Motor neuron (in vitro differentiated cells): ENCODE data around the gene TLK2. TPM values are rescaled to one million over a fixed set of nuclear protein-coding genes. Genes with fewer than 3 reads are reported as not detected.
"Not testable (repeated sequence)": the region's sequence is repeated elsewhere in the genome, so short reads cannot be mapped to it uniquely, and the experiment has no call there.

ENCODE experiments used
- ATAC-seq, 8 experiments: fragments of 200-7000 bp; cut with Tn5 transposase; replicated peaks in 6 of 8; 2 replicates each; pipeline ENCODE4 v1.8.0; 2021; ENCODE audit warnings: mild to moderate bottlenecking in 8 of 8, moderate library complexity in 8 of 8
- H3K27ac ChIP-seq, 2 donors: fragments of 250-450 bp; sonication (Bioruptor Pico); 2 replicates each; pipeline ENCODE4 v1.9.0; 2021; ENCODE audit warnings: antibody characterized with exemption in 2 of 2, mild to moderate bottlenecking in 2 of 2, moderate library complexity in 1 of 2
- H3K4me1 ChIP-seq, 2 donors: fragments of 250-450 bp; sonication (Bioruptor Pico); replicated peaks in 1 of 2; 2 replicates each; pipeline ENCODE4 v1.6.1; 2021; ENCODE audit warnings: antibody characterized with exemption in 2 of 2, mild to moderate bottlenecking in 2 of 2, moderate library complexity in 1 of 2
- H3K4me3 ChIP-seq, 5 donors: fragments of 250-450 bp; sonication (Bioruptor Pico); 2 replicates each; pipeline ENCODE4 v1.9.0; 2021; ENCODE audit warnings: antibody characterized with exemption in 5 of 5, mild to moderate bottlenecking in 5 of 5, moderate library complexity in 4 of 5
- WGBS, 10 experiments: fragments of 450-650 bp; shearing (Covaris generic); methylation state at CpG; one replicate each; pipeline ENCODE4 v1.0.0; 2022; 5-methylcytosine and 5-hydroxymethylcytosine counted together
- in situ Hi-C, 9 experiments: fragments of 400-800 bp; cut with MboI; loops; one replicate each; pipeline ENCODE4 v1.15.0; 2021; ENCODE audit warnings: low sequenced_read_pairs in 9 of 9, low pct_unique_long_range_greater_than_20kb in 2 of 9; ENCODE audit not compliant: unreplicated experiment in 9 of 9
- total RNA-seq, 8 experiments: library from RNA; unstranded; fragments of 300-600 nt; gene quantifications; 2 replicates each; pipeline versions ENCODE4 v1.2.3 to v1.2.4, GENCODE V29; 2022

TLK2 gene
- total RNA-seq, 8 experiments from 2014 or later, result 25.2 to 54.5 (median 49.5) TPM

GRCh38 chr17:62576382-62576781, 97.8 kb downstream of the TLK2 start:
- 100% methylated on average over 1 of the region's 1 CpG; no CpG with 5 or more reads in 3 of the 10 experiments for WGBS, 10 experiments
- in situ Hi-C loops, result no loop called here
- no peak overlapping the region for H3K27ac ChIP-seq
- no peaks in the 10 kb centered on the region for H3K4me1 ChIP-seq
- no peak overlapping the region for H3K4me3 ChIP-seq
- no peak for ATAC-seq

GRCh38 chr17:62578757-62579487, 100.3 kb downstream of the TLK2 start:
- Histone ChIP-seq H3K27ac (no peak overlapping the region), H3K4me3 (no peak overlapping the region), H3K4me1 (no peaks in the 10 kb centered on the region)
- WGBS, 10 experiments, result 67 to 94% (median 83%) methylated on average over 1 to 2 of the region's 2 CpGs; no CpG with 5 or more reads in 3 of the 10 experiments
- in situ Hi-C loops, result no loop called here
- peak in 1 of 8 experiments; percentile 17 for ATAC-seq

DNA sequence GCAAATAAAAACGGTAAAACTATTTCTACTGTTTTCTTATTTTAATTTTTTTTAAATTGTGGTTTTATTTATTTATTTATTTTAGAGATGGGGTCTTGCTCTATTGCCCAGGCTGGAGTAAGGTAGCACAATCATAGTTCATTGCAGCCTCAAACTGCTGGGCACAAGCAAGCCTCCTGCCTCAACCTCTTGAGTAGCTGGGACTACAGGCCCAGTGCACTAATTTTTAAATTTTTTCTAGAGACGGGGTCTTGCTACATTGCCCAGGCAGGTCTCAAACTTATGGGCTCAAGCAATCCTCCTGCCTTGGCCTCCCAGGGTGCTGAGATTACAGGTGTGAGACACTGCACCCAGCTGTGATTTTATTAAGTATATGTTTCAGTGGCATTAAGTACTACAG, 102.3 kb downstream of the TLK2 start:
- Histone ChIP-seq H3K4me3 (no peak overlapping the region), H3K27ac (no peak overlapping the region), H3K4me1 (no peaks in the 10 kb centered on the region)
- in situ Hi-C loops, result no loop called here
- no peak for ATAC-seq
- 36 to 100% (median 95%) methylated on average over 1 to 2 of the region's 2 CpGs for WGBS, 10 experiments

- peak in 1 of 8 experiments; percentile 16 for ATAC-seq
- H3K27ac ChIP-seq, result no peak overlapping the region
Measured at GRCh38 chr17:62581764-62582163, 103.1 kb downstream of the TLK2 start.

GRCh38 chr17:62587554-62587953, 108.9 kb downstream of the TLK2 start:
- peak in 1 of 8 experiments; percentile 23 for ATAC-seq
- in situ Hi-C loops, result no loop called here
- Histone ChIP-seq H3K4me3 (no peak overlapping the region), H3K4me1 (no peaks in the 10 kb centered on the region), H3K27ac (no peak overlapping the region)
- 20 to 100% (median 89%) methylated on average over 1 to 2 of the region's 2 CpGs; no CpG with 5 or more reads in 5 of the 10 experiments for WGBS, 10 experiments

More at GRCh38 chr17:62581764-62582163, 103.1 kb downstream of the TLK2 start:
- in situ Hi-C loops, result no loop called here
- Histone ChIP-seq H3K4me3 (no peak overlapping the region), H3K4me1 (no peaks in the 10 kb centered on the region)
- 13 to 100% (median 55%) methylated on average over 1 of the region's 1 CpG; no CpG with 5 or more reads in 4 of the 10 experiments for WGBS, 10 experiments

- no peak overlapping the region for H3K4me3 ChIP-seq
- in situ Hi-C loops, result no loop called here
- WGBS, 10 experiments, result 57 to 100% (median 100%) methylated on average over 1 to 5 of the region's 7 CpGs; no CpG with 5 or more reads in 4 of the 10 experiments
- peak in 1 of 8 experiments; percentile 47 for ATAC-seq
- no peak overlapping the region for H3K27ac ChIP-seq
- H3K4me1 ChIP-seq, result no peaks in the 10 kb centered on the region
Measured at GRCh38 chr17:62588109-62588508, 109.5 kb downstream of the TLK2 start.

DNA sequence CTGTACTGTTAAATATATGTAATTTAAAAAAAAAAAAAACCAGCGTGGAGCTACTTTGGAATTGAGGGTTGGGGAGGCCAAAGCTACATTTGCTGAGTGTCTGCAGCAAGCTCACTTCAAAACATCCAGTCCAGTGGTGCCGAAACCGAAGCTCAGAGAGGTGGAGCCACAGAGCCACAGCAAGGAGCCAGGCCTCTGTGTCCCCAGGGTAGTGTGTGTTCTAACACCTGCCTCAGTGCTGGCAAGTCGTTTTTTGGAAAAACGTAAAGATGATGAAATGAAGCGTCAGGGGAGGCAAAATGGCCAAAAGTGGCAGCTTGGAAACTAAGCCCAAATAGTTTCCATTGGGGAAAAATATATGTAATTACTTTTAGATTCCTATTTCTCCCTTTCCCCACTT, 112.7 kb downstream of the TLK2 start:
- WGBS, 10 experiments, result 41 to 100% (median 86%) methylated on average over 3 to 6 of the region's 6 CpGs; no CpG with 5 or more reads in 1 of the 10 experiments
- H3K4me3 ChIP-seq, result no peak overlapping the region
- no peaks in the 10 kb centered on the region for H3K4me1 ChIP-seq
- in situ Hi-C loops, result no loop called here
- no peak overlapping the region for H3K27ac ChIP-seq
- ATAC-seq, result no peak

DNA sequence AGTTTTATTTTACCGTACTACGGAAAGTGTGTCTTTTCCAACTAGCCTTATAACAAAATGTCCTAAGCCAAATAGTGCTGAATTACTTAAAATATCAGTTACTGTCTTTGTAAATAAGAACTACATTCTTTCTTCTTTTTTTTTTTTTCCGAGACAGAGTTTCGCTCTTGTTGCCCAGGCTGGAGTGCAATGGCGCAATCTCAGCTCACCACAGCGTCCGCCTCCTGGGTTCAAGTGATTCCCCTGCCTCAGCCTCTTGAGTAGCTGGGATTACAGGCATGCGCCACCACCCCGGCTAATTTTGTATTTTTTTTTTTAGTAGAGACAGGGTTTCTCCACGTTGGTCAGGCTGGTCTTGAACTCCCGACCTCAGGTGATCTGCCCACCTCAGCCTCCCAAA, 113.2 kb downstream of the TLK2 start:
- H3K4me1 ChIP-seq, ATAC-seq, H3K4me3 ChIP-seq, in situ Hi-C loops, H3K27ac ChIP-seq: not testable (repeated sequence)
- 70 to 100% (median 85%) methylated on average over 2 to 11 of the region's 11 CpGs for WGBS, 10 experiments

DNA sequence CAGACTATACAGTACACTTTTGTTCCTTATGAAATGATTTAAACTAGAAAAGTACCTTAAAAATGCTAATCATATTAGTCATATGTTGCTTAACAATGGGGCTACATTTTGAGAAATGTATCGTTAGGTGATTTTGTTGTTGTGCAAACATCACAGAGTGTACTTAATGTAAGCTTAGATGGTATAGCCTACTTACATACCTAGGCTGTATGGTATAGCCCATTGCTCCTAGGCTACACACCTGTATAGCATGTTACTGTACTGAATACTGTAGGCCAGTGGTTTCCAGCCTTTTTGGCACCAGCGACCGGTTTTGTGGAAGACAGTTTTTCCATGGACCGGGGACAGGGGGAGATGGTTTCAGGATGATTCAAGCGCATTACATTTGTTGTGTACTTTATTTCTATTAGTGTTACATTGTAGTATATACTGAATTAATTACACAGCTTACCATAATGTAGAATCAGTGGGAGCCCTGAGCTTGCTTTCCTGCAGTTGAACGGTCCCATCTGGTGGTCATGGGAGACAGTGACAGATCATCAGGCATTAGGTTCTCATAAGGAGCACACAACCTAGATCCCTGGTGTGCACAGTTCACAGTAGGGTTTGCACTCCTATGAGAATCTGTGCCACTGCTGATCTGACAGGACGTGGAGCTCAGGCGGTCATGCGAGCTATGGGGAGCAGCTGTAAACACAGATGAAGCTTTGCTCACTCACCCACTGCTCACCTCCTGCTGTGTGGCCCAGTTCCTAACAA, 113.9 kb downstream of the TLK2 start:
- in situ Hi-C loops, result no loop called here
- ATAC-seq, result peak in 1 of 8 experiments; percentile 54
- H3K27ac ChIP-seq, result no peak overlapping the region

DNA sequence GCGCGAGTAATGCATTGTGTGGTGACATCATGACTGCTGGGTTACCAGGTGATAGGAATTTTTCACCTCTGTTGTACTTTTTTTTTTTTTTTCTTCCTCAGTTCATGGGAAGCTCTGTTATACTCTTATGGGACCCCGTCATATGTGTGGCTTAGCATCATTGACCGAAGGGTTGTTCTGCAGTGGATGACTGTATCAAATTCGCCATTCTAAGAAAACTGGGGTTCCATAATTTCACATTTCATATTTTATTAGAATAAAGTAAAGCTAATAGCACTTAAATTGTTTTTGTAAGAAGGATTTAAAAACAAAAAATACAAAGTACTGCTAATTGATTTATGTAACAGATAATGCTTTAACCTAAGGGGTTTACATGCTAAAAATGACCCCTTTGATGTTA, 116.9 kb downstream of the TLK2 start:
- in situ Hi-C loops, result no loop called here
- WGBS, 10 experiments, result 90 to 100% (median 100%) methylated on average over 1 to 5 of the region's 5 CpGs; no CpG with 5 or more reads in 1 of the 10 experiments
- H3K27ac ChIP-seq, result no peak overlapping the region
- no peaks in the 10 kb centered on the region for H3K4me1 ChIP-seq
- ATAC-seq, result no peak
- H3K4me3 ChIP-seq, result no peak overlapping the region

More for the DNA sequence above, 113.9 kb downstream of the TLK2 start:
- 60 to 100% (median 95%) methylated on average over 1 to 7 of the region's 9 CpGs; no CpG with 5 or more reads in 3 of the 10 experiments for WGBS, 10 experiments
- no peak overlapping the region for H3K4me3 ChIP-seq
- H3K4me1 ChIP-seq, result no peaks in the 10 kb centered on the region

DNA sequence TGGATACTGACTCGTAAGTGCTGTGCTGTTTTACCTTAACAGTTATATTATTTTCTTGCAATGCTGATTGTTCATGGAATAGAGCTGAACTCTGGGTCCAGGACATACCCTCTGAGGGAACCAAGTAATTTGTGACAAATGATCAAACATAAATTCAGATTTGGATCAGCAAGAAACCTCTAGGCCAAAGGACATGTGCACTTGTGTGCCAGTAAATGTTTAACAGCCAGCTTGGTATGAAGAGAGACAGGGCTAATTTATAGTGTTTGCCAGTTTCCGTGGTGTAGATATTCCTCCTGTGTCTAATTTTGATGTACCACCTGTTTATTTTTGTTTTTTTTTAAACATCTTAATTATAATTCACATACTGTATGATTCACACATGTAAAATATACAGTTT, 118.0 kb downstream of the TLK2 start:
- WGBS, 10 experiments, result 83 to 100% (median 100%) methylated on average over 1 to 2 of the region's 2 CpGs; no CpG with 5 or more reads in 1 of the 10 experiments
- in situ Hi-C loops, result no loop called here
- Histone ChIP-seq H3K4me1 (no peaks in the 10 kb centered on the region), H3K4me3 (no peak overlapping the region), H3K27ac (no peak overlapping the region)
- ATAC-seq, result no peak

DNA sequence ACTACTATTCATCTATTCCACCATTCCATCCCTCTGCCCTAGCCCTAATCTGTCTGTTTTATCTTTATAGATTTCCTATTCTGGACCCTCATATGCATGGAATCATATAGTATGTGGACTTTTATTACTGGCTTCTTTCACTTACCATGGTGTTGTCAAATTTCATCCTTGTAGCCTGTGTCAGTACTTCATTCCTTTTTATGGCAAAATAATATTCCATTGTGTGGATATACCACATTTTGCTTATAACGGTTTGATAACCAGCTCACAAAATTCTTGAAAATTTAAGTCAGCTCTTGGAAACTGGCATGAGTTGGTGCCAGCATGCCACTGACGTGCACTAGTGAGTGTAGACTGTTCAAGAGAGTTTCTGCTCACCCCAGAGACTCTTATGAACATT, 118.5 kb downstream of the TLK2 start:
- WGBS, 10 experiments, result 75 to 100% (median 100%) methylated on average over 1 to 2 of the region's 2 CpGs; no CpG with 5 or more reads in 1 of the 10 experiments
- ATAC-seq, result no peak
- Histone ChIP-seq H3K4me1 (no peaks in the 10 kb centered on the region), H3K27ac (no peak overlapping the region), H3K4me3 (no peak overlapping the region)
- in situ Hi-C loops, result no loop called here

GRCh38 chr17:62597920-62598319, 119.3 kb downstream of the TLK2 start:
- WGBS, 10 experiments, result 50 to 100% (median 88%) methylated on average over 1 to 2 of the region's 2 CpGs
- in situ Hi-C loops, result no loop called here
- ATAC-seq, result peak in 3 of 8 experiments; percentile 79 to 85 (median 85)
- Histone ChIP-seq H3K4me1 (no peaks in the 10 kb centered on the region), H3K27ac (no peak overlapping the region), H3K4me3 (no peak overlapping the region)
